Rectal smooth muscle tissue (tissue), 1 donor: ENCODE data around the gene PBX1.
A peak's percentile ranks its signal among the peaks of the same experiment; 100 is the strongest.

Source experiments
- H3K27ac ChIP-seq: one replicate; pipeline ENCODE4 v1.7.0; 2013; ENCODE audit warnings: low read depth, low read length, inconsistent platforms
- H3K27me3 ChIP-seq: one replicate; pipeline ENCODE4 v1.7.0; 2013; ENCODE audit warnings: low read length; ENCODE audit not compliant: control insufficient read depth, insufficient read depth
- H3K36me3 ChIP-seq: one replicate; pipeline ENCODE4 v1.7.0; 2013; ENCODE audit warnings: low read length; ENCODE audit not compliant: control insufficient read depth, insufficient read depth
- H3K4me1 ChIP-seq: one replicate; pipeline ENCODE4 v1.7.0; 2013; ENCODE audit warnings: low read length; ENCODE audit not compliant: control insufficient read depth, insufficient read depth
- H3K4me3 ChIP-seq: one replicate; pipeline ENCODE4 v1.7.0; 2013; ENCODE audit warnings: low read length
- H3K9ac ChIP-seq: one replicate; pipeline ENCODE4 v1.7.0; 2013; ENCODE audit warnings: low read length

Gene PBX1

DNA sequence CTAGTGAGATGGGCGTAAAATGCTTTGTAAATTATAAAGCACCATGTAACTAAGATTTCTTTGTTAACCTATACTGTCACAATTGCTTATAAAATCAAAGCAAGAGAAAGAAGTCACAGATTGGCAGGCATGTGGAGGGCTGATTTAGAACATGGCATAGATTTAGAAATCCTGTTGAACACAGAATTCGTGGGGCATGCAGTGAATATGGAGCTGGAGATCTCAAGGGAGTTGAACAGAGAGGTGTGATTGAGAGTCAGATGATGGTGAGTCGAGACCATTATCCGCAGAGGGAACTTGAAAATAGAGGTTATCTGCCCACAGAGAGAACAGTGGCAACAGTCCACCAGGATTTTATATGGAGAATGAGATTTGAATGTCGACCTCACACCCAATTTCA lies 27.6 kb downstream of the PBX1 start:
- Histone ChIP-seq H3K36me3 (no peaks in the 10 kb centered on the region), H3K9ac (no peak overlapping the region), H3K27me3 (no peaks in the 10 kb centered on the region), H3K4me3 (no peak overlapping the region), H3K27ac (peak overlapping the region; percentile 69), H3K4me1 (peaks cover 55% of the 10 kb centered on the region)

GRCh38 chr1:164587617-164588501 lies 28.9 kb downstream of the PBX1 start:
- peaks cover 57% of the 10 kb centered on the region for H3K4me1 ChIP-seq
- H3K9ac ChIP-seq: no peak overlapping the region
- peak overlapping the region; percentile 37 for H3K4me3 ChIP-seq
- no peaks in the 10 kb centered on the region for H3K36me3 ChIP-seq
- no peaks in the 10 kb centered on the region for H3K27me3 ChIP-seq
- peak overlapping the region; percentile 69 for H3K27ac ChIP-seq

GRCh38 chr1:164588516-164589341 lies 29.7 kb downstream of the PBX1 start:
- peak overlapping the region; percentile 37 for H3K4me3 ChIP-seq
- no peaks in the 10 kb centered on the region for H3K27me3 ChIP-seq
- peak overlapping the region; percentile 76 for H3K27ac ChIP-seq
- no peaks in the 10 kb centered on the region for H3K36me3 ChIP-seq
- peaks cover 54% of the 10 kb centered on the region for H3K4me1 ChIP-seq
- H3K9ac ChIP-seq: no peak overlapping the region

DNA sequence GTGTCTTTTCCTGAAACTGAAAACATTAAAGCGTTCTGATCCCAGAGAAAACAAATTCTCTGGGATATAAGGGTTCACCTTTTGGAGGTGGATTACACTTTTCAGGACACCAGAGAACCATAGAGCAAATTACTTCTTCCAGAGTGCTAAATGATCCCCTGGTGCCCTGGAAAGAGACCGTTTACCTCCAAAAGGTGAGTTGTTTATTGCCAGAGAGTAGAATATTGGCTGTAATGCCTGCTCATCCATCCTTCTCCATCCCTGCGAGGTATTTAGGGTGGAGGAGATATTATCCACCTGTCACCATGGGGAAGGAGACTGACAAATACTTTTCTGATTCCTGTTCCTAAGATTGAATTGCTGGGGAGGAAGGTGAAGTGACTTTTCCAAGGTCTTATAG lies 30.4 kb downstream of the PBX1 start:
- Histone ChIP-seq H3K27ac (peak overlapping the region; percentile 76), H3K9ac (no peak overlapping the region), H3K4me1 (peaks cover 49% of the 10 kb centered on the region), H3K27me3 (no peaks in the 10 kb centered on the region), H3K36me3 (no peaks in the 10 kb centered on the region), H3K4me3 (peak overlapping the region; percentile 37)

DNA sequence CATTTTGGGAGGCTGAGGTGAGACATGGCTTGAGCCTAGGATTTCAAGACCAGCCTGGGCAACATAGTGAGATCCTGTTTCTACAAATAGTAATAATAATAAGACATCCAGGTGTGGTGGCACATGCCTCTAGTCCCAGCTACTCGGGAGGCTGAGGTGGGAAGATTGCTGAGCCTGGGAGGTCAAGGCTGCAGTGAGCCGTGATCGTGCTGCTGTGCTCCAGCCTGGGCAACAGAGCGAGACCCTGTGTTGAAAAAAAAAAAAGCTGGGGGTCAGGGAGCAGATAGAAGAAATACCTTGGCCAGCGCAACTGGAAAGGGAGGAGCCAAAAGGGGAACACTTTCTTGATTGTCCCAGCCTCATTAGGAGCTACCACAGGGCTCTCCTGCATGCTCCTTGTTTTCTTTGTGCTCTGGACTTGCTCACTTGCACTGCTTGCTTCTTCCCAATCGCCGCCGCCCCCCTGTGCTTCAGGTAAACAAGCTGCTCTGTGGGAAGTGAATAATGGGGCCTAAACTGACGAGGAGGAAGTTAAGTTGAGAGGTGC lies 31.1 kb downstream of the PBX1 start:
- Histone ChIP-seq H3K27ac (peak overlapping the region; percentile 76), H3K4me3 (no peak overlapping the region), H3K4me1 (peaks cover 48% of the 10 kb centered on the region), H3K9ac (no peak overlapping the region), H3K36me3 (no peaks in the 10 kb centered on the region), H3K27me3 (no peaks in the 10 kb centered on the region)

GRCh38 chr1:164590592-164590991 lies 31.6 kb downstream of the PBX1 start:
- Histone ChIP-seq H3K4me1 (peaks cover 46% of the 10 kb centered on the region), H3K36me3 (no peaks in the 10 kb centered on the region), H3K27ac (no peak overlapping the region), H3K4me3 (no peak overlapping the region), H3K27me3 (no peaks in the 10 kb centered on the region), H3K9ac (no peak overlapping the region)

DNA sequence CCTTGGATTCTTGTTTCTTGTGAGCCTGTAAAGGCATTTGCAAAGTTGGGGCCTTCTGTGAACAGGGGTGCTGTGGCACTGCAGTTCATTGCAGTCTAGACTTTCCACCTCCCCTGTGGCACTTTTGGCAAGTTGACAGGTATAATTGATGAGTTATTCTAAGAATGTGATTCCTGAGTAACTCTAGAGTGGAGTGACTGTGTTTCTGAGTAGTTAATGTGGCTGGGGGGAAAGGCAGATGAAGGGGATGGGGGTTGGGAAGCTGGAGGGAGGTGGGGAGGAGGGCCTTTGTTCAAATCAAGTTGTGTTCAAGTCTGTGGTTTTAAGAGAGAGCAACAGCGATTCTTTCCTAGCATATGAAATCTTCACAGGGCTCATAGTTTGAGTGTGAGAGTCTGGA lies 32.9 kb downstream of the PBX1 start:
- H3K27me3 ChIP-seq: no peaks in the 10 kb centered on the region
- H3K36me3 ChIP-seq: no peaks in the 10 kb centered on the region
- no peak overlapping the region for H3K27ac ChIP-seq
- H3K4me3 ChIP-seq: no peak overlapping the region
- H3K4me1 ChIP-seq: peaks cover 39% of the 10 kb centered on the region
- no peak overlapping the region for H3K9ac ChIP-seq

DNA sequence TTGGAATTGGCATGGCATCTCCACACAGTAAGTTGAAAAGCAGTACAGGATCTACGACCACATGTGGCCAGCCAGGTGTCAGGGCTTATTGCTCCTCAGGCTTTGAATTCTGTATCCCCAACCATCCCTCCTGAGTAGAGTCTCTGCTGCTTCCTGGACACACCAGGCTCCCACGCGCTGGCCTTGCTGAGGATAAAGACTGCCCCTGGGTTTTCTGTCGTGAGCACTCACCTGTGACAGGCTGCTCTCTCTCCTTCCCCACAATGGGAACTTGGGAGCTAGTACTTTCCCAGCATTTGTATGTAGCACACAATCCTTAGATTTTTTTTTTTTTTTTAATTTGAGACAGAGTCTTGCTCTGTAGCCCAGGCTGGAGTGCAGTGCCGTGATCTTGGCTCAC lies 33.6 kb downstream of the PBX1 start:
- H3K9ac ChIP-seq: no peak overlapping the region
- no peak overlapping the region for H3K4me3 ChIP-seq
- H3K27me3 ChIP-seq: no peaks in the 10 kb centered on the region
- H3K4me1 ChIP-seq: peaks cover 31% of the 10 kb centered on the region
- no peaks in the 10 kb centered on the region for H3K36me3 ChIP-seq
- no peak overlapping the region for H3K27ac ChIP-seq

- Histone ChIP-seq H3K36me3 (no peaks in the 10 kb centered on the region), H3K27me3 (no peaks in the 10 kb centered on the region), H3K4me3 (no peak overlapping the region), H3K9ac (no peak overlapping the region), H3K4me1 (peaks cover 21% of the 10 kb centered on the region), H3K27ac (no peak overlapping the region)
Observed at GRCh38 chr1:164595212-164595611, 36.2 kb downstream of the PBX1 start.

DNA sequence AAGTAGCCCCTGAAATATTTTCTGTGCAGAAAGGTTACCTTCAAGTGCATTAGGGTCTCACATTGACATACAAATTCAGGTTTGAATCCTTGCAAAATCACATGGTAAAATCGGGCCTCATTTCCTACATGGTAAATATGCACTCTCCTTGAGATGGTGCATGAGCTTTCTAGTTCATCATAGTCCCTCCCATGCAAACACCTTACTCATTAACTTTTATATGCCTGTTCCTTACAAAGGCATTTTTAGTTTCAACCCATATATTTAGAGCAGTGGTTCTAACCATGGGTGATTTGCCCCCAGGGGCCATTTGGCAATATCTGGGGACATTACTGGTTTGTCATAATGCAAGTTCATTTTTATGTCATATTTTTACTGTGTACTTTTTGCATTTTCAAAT lies 37.2 kb downstream of the PBX1 start:
- H3K9ac ChIP-seq: no peak overlapping the region
- H3K4me3 ChIP-seq: no peak overlapping the region
- no peaks in the 10 kb centered on the region for H3K27me3 ChIP-seq
- H3K36me3 ChIP-seq: no peaks in the 10 kb centered on the region
- no peak overlapping the region for H3K27ac ChIP-seq
- H3K4me1 ChIP-seq: peaks cover 18% of the 10 kb centered on the region

DNA sequence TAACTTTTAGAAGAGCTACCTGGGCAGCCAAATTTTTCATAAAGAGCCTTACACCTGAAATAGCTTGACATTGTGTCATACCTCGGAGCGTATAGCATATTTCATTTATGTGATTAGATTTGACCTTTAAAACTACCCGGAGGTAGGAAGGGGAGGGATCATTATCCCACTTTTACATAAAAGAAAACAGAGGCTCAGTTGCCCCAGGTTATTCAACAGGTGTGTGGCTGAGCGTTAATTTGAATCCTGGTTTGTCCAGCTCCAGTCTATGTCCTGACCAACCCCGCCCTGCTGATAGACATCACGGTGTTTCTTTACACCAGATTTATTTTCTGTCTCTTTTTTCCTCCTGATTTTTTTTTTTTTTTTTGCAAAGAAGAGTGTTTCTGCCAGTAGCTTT lies 39.7 kb downstream of the PBX1 start:
- Histone ChIP-seq H3K4me1 (peaks cover 29% of the 10 kb centered on the region), H3K4me3 (no peak overlapping the region), H3K27ac (no peak overlapping the region)

GRCh38 chr1:164599272-164599671 lies 40.3 kb downstream of the PBX1 start:
- H3K27me3 ChIP-seq: no peaks in the 10 kb centered on the region
- H3K27ac ChIP-seq: no peak overlapping the region
- no peaks in the 10 kb centered on the region for H3K36me3 ChIP-seq
- H3K4me3 ChIP-seq: no peak overlapping the region
- peaks cover 32% of the 10 kb centered on the region for H3K4me1 ChIP-seq
- no peak overlapping the region for H3K9ac ChIP-seq

More for the DNA sequence above, 39.7 kb downstream of the PBX1 start:
- no peaks in the 10 kb centered on the region for H3K36me3 ChIP-seq
- no peaks in the 10 kb centered on the region for H3K27me3 ChIP-seq
- H3K9ac ChIP-seq: no peak overlapping the region
